K562 (cell line): ENCODE measurements around the gene DEDD2. TPM values are rescaled to one million over a fixed set of nuclear protein-coding genes. Genes with fewer than 3 reads are reported as not detected.

Experiments used
- ATAC-seq: fragments of 200-7000 bp; cut with Tn5 transposase; 3 replicates; pipeline ENCODE4 v1.9.1; 2020; ENCODE audit warnings: moderate library complexity
- Bru-seq: library from RNA; stranded (reverse); fragments of 400-500 nt; gene quantifications from one replicate; lab custom pipeline; 2021; lab: Mats Ljungman, UMichigan
- BruChase-seq, 2 experiments: library from RNA; stranded (reverse); fragments of 400-500 nt; gene quantifications; one replicate each; lab custom pipeline; 2021; lab: Mats Ljungman, UMichigan
- BruUV-seq: library from RNA; stranded (reverse); fragments of 400-500 nt; replicated peaks from 2 replicates; lab custom pipeline; 2021; lab: Mats Ljungman, UMichigan
- CTCF ChIA-PET: fragments of 300-600 bp; formaldehyde crosslinking; extraction: SDS; loops from one replicate; lab custom pipeline; 2021; ENCODE audit warnings: low intra/inter-chr PET ratio; lab: Yijun Ruan, JAX
- POLR2A ChIA-PET: fragments of 300-600, 350-650 bp; sonication (Branson Sonifier 250); formaldehyde crosslinking; extraction: SDS; loops from one replicate; lab custom pipeline; 2021; ENCODE audit warnings: antibody characterized with exemption, inconsistent platforms; lab: Yijun Ruan, JAX
- DNase-seq, 4 experiments: peaks; one replicate each; pipeline versions ENCODE4 v3.0.0 to v3.0.0-alpha.2; 2011 to 2018; ENCODE audit warnings: low spot score in 3 of 4, mixed read lengths in 3 of 4; ENCODE audit errors: extremely low read depth in 1 of 4
- FAIRE-seq: peaks from 2 replicates; lab custom pipeline; 2011; peaks lifted over from hg19 to GRCh38; lab: Jason Lieb, UNC
- H2AFZ ChIP-seq: 2 replicates; pipeline ENCODE4 v1.6.0; 2011; ENCODE audit warnings: low read depth, low read length, control low read depth, inconsistent platforms
- H3K27ac ChIP-seq: fragments of 200-600 bp; 3 replicates; pipeline ENCODE4 v1.8.0; 2011; ENCODE audit warnings: low read depth, mild to moderate bottlenecking, control low read depth, inconsistent platforms, low read length, moderate library complexity, mixed read lengths; ENCODE audit errors: extremely low read depth
- H3K27me3 ChIP-seq, 2 experiments: fragments of 300-600 bp in 1 of 2; 2 replicates in 1 of 2; 3 replicates in 1 of 2; pipeline versions ENCODE4 v1.6.0 to v1.8.0; 2011; ENCODE audit warnings: inconsistent platforms in 2 of 2, low read length in 2 of 2, mild to moderate bottlenecking in 1 of 2, mixed read lengths in 1 of 2, moderate library complexity in 1 of 2; ENCODE audit not compliant: control insufficient read depth in 2 of 2, insufficient read depth in 2 of 2
- H3K36me3 ChIP-seq: fragments of 300-600 bp; 3 replicates; pipeline ENCODE4 v1.8.0; 2011; ENCODE audit warnings: mild to moderate bottlenecking, low read length, inconsistent platforms; ENCODE audit not compliant: control insufficient read depth, insufficient read depth
- H3K4me1 ChIP-seq, 2 experiments: fragments of 200-600 bp in 1 of 2; replicated peaks in 1 of 2; 2 replicates in 1 of 2; 3 replicates in 1 of 2; pipeline versions ENCODE4 v1.5.1 to v1.8.0; 2011; ENCODE audit warnings: inconsistent platforms in 2 of 2, low read length in 2 of 2, mild to moderate bottlenecking in 1 of 2, mixed read lengths in 1 of 2, moderate library complexity in 1 of 2; ENCODE audit not compliant: control insufficient read depth in 2 of 2, insufficient read depth in 2 of 2
- H3K4me2 ChIP-seq: 2 replicates; pipeline ENCODE4 v1.6.1; 2011; ENCODE audit warnings: low read length, control low read depth, inconsistent platforms, mixed read lengths; ENCODE audit not compliant: insufficient read depth
- H3K4me3 ChIP-seq: fragments of 200-600 bp; sonication (generic), shearing (Covaris generic); 2 replicates; pipeline ENCODE4 v1.5.1; 2016; ENCODE audit warnings: control low read depth, inconsistent platforms
- H3K79me2 ChIP-seq: fragments of 200-600 bp; 3 replicates; pipeline ENCODE4 v1.8.0; 2011; ENCODE audit warnings: low read length, inconsistent platforms; ENCODE audit not compliant: control insufficient read depth, insufficient read depth
- H3K9ac ChIP-seq, 2 experiments: 2 replicates each; pipeline versions ENCODE4 v1.6.0 to v1.6.1; 2011; ENCODE audit warnings: low read depth in 2 of 2, low read length in 2 of 2, control low read depth in 1 of 2, inconsistent platforms in 1 of 2, mild to moderate bottlenecking in 1 of 2, mixed read lengths in 1 of 2; ENCODE audit not compliant: insufficient read depth in 1 of 2
- H3K9me1 ChIP-seq: one replicate; pipeline ENCODE4 v1.6.0; 2011; ENCODE audit warnings: inconsistent platforms, mild to moderate bottlenecking, low read length, moderate library complexity; ENCODE audit not compliant: control insufficient read depth, insufficient read depth
- H3K9me3 ChIP-seq: replicated peaks from 2 replicates; pipeline ENCODE4 v1.5.1; 2011; ENCODE audit warnings: low read depth, low read length, inconsistent platforms; ENCODE audit not compliant: control insufficient read depth, insufficient read depth
- H4K20me1 ChIP-seq: replicated peaks from 2 replicates; pipeline ENCODE4 v1.6.1; 2011; ENCODE audit warnings: low read length, inconsistent platforms, mixed read lengths; ENCODE audit not compliant: control insufficient read depth, insufficient read depth
- ARID1B ChIP-seq: fragments of 450-650 bp; IDR thresholded peaks from 2 replicates; pipeline ENCODE4 v1.6.1; 2016; ENCODE audit warnings: antibody characterized with exemption, mild to moderate bottlenecking, inconsistent platforms
- GABPA ChIP-seq: fragments of 200-800 bp; sonication (Bioruptor generic); conservative IDR thresholded peaks from 2 replicates; pipeline ENCODE4 v1.6.1; 2016; ENCODE audit warnings: low read depth, missing genetic modification characterization, missing compliant biosample characterization
- JUND ChIP-seq, 2 experiments: IDR thresholded peaks; 2 replicates in 1 of 2; 3 replicates in 1 of 2; pipeline ENCODE4 v1.6.1; 2011; ENCODE audit warnings: borderline replicate concordance in 2 of 2, low read depth in 2 of 2, low read length in 2 of 2, improper control_type of control experiment in 1 of 2, missing biosample characterization in 1 of 2, missing genetic modification characterization in 1 of 2, missing genetic modification reagents in 1 of 2
- POLR2AphosphoS5 ChIP-seq: IDR thresholded peaks from 2 replicates; pipeline ENCODE4 v1.6.1; 2011; ENCODE audit warnings: mild to moderate bottlenecking, low read depth, low read length, moderate library complexity; ENCODE audit not compliant: control insufficient read depth, insufficient read depth
- SMAD1 ChIP-seq: fragments of 150-350 bp; IDR thresholded peaks from 2 replicates; pipeline ENCODE4 v1.6.1; 2014; ENCODE audit warnings: low read length, low read depth; ENCODE audit not compliant: partially characterized antibody
- TAF9B ChIP-seq: fragments of 450-650 bp; IDR thresholded peaks from 2 replicates; pipeline ENCODE4 v1.6.1; 2018; ENCODE audit warnings: mild to moderate bottlenecking; ENCODE audit not compliant: partially characterized antibody
- ZBTB9 ChIP-seq: fragments of 450-650 bp; formaldehyde crosslinking; IDR thresholded peaks from 2 replicates; pipeline ENCODE4 v1.4.0; 2020; ENCODE audit warnings: mild to moderate bottlenecking, moderate library complexity
- ZNF174 ChIP-seq: fragments of 250-450 bp; sonication (Bioruptor Pico); IDR thresholded peaks from 2 replicates; pipeline ENCODE4 v1.4.0; 2020; ENCODE audit warnings: mild to moderate bottlenecking
- ZNF280B ChIP-seq: fragments of 250-450 bp; sonication (Bioruptor Pico); IDR thresholded peaks from 2 replicates; pipeline ENCODE4 v1.5.1; 2021; ENCODE audit warnings: mild to moderate bottlenecking
- WGBS: fragments of 100-300 bp; shearing (Covaris generic); methylation state at CpG from one replicate; pipeline ENCODE4 v1.1.6; 2016; ENCODE audit warnings: low coverage, mixed read lengths; ENCODE audit not compliant: insufficient coverage; ENCODE audit errors: missing lambda C conversion rate; 5-methylcytosine and 5-hydroxymethylcytosine counted together
- in situ Hi-C: fragments of 300-500 bp; cut with MboI; formaldehyde crosslinking; loops from 4 replicates; pipeline ENCODE4 v1.15.0; 2018; ENCODE audit warnings: inconsistent platforms, mixed read lengths
- intact Hi-C: fragments of 100-400 bp; cut with micrococcal nuclease; formaldehyde crosslinking; loops from 2 replicates; pipeline ENCODE4 v1.14.2; 2022
- long read RNA-seq, 3 experiments: library from polyadenylated mRNA in 2 of 3; library from RNA in 1 of 3; unstranded in 2 of 3; stranded (forward) in 1 of 3; transcript quantifications; one replicate each; pipeline ENCODE4 v2.0.0, GENCODE V29; 2019 to 2022
- polyA minus RNA-seq, 3 experiments: library from RNA; depleted of rRNA, polyadenylated mRNA; stranded (reverse); fragments of >200 nt; gene quantifications; 2 replicates each; pipeline ENCODE4 v1.2.3, GENCODE V29; 2011
- polyA plus RNA-seq, 8 experiments: library from polyadenylated mRNA; depleted of rRNA in 4 of 8; stranded (reverse) in 5 of 8; unstranded in 3 of 8; fragments of >200 nt; fragmentation: Nextera tagmentation in 2 of 8; fragmentation: Illumina TruSeq in 1 of 8; extraction: Ambion mirVana in 2 of 8; extraction: Trizol in 1 of 8; gene quantifications; 2 replicates each; pipeline versions ENCODE4 v1.2.1 to v1.2.3, GENCODE V29; 2011 to 2014; ENCODE audit warnings: inconsistent platforms in 1 of 8, missing spikeins in 1 of 8
- total RNA-seq, 7 experiments: library from RNA; depleted of rRNA in 6 of 7; stranded (reverse); fragments of >200 nt in 6 of 7; fragmentation: Illumina TruSeq in 2 of 7; extraction: Trizol in 2 of 7; gene quantifications; 2 replicates each; pipeline versions ENCODE4 v1.2.1 to v1.2.3, GENCODE V29; 2011 to 2021; ENCODE audit warnings: low replicate concordance in 1 of 7

The DEDD2 gene
- total RNA-seq (2011; cell fraction: chromatin; rRNA removed; ENCODE audit: low replicate concordance) = 11.8 and 32.9 TPM in 2 replicates
- total RNA-seq (2011; cell fraction: nucleolus; rRNA removed) = 28.2 and 29.9 TPM in 2 replicates
- 20.2 and 21.2 TPM in 2 replicates for total RNA-seq (2011; cell fraction: nucleoplasm; rRNA removed)
- total RNA-seq (2014; rRNA removed) (37.5 and 53.6 TPM in 2 replicates), total RNA-seq (2014; rRNA removed; fragmentation: Illumina TruSeq; extraction: Trizol) (12.5 and 16.8 TPM in 2 replicates), total RNA-seq (2015; rRNA removed; fragmentation: Illumina TruSeq; extraction: Trizol) (24.1 and 24.5 TPM in 2 replicates), total RNA-seq (2021) (35.9 and 37.3 TPM in 2 replicates), polyA plus RNA-seq (2011; rRNA removed) (29.2 and 36.2 TPM in 2 replicates), polyA plus RNA-seq (2014; fragmentation: Illumina TruSeq; extraction: Trizol) (31.3 and 34.0 TPM in 2 replicates), polyA plus RNA-seq (2014; fragmentation: Nextera tagmentation; extraction: Ambion mirVana) (1 to 10 TPM; 4.3 to 4.7 TPM), polyA plus RNA-seq (2014; rRNA removed) (43.0 and 47.8 TPM in 2 replicates), polyA minus RNA-seq (2011; rRNA and poly(A)+ RNA removed) (9.9 and 15.1 TPM in 2 replicates), Bru-seq, nascent RNA (percentile 71 among the genes with signal in this experiment), BruChase-seq, experiment 1, labeled RNA remaining after a 2-hour chase (percentile 68 among the genes with signal in this experiment), BruChase-seq, experiment 2, labeled RNA remaining after a 6-hour chase (percentile 68 among the genes with signal in this experiment)
- polyA plus RNA-seq (2011; cell fraction: cytosol; rRNA removed) = 52.8 and 104 TPM in 2 replicates
- 35.0 and 53.5 TPM in 2 replicates for polyA plus RNA-seq (2011; cell fraction: nucleus; rRNA removed)
- polyA plus RNA-seq (2012) = 28.1 and 29.6 TPM in 2 replicates
- polyA minus RNA-seq (2011; cell fraction: cytosol; rRNA and poly(A)+ RNA removed) = 15.5 and 17.2 TPM in 2 replicates
- polyA minus RNA-seq (2011; cell fraction: nucleus; rRNA and poly(A)+ RNA removed) = 8.8 and 9.7 TPM in 2 replicates
- long read RNA-seq, experiment 1, transcript DEDD2-201 (5 exons, 1,882 nt) = minor isoform, 5 of 141 reads
- long read RNA-seq, experiment 1, transcript DEDD2-205 (5 exons, 1,183 nt) = minor isoform, 32 of 141 reads
- long read RNA-seq, experiment 1, transcript DEDD2-203 (4 exons, 1,586 nt) = major isoform, 40 of 141 reads
- long read RNA-seq, experiment 1, partial matches to known transcripts = 16 of 141 reads
- long read RNA-seq, experiment 1, other reads (novel, unspliced or antisense) = 44 of 141 reads
- long read RNA-seq, experiment 2, transcript DEDD2-205 (5 exons, 1,183 nt) = major isoform, 11 of 46 reads
- long read RNA-seq, experiment 2, partial matches to known transcripts = 8 of 46 reads
- long read RNA-seq, experiment 2, other reads (novel, unspliced or antisense) = 23 of 46 reads
- long read RNA-seq, experiment 3, transcript DEDD2-203 (4 exons, 1,586 nt) = minor isoform, 10 of 43 reads
- long read RNA-seq, experiment 3, transcript DEDD2-205 (5 exons, 1,183 nt) = major isoform, 16 of 43 reads
- long read RNA-seq, experiment 3, partial matches to known transcripts = 3 of 43 reads
- long read RNA-seq, experiment 3, other reads (novel, unspliced or antisense) = 11 of 43 reads

GRCh38 chr19:42217520-42218437, at the start of gene DEDD2:
TSS of gene DEDD2 (minus strand) at chr19:42217677. CDS start at chr19:42217007, 670 bp downstream.
- H3K4me1 ChIP-seq = peaks cover 30 to 55% of the 10 kb centered on the region in 2 experiments
- peak within 1 kb of the TSS; percentile 89 to 96 for H3K9ac ChIP-seq
- H3K79me2 ChIP-seq = peaks cover 95% of the 10 kb centered on the region
- H3K4me3 ChIP-seq = peak within 1 kb of the TSS; percentile 82
- peaks cover 6% of the 10 kb centered on the region for H3K9me1 ChIP-seq
- DNase-seq = peak; percentile 90 to 99 (median 94)
- H3K9me3 ChIP-seq = no peaks in the 10 kb centered on the region
- H3K27me3 ChIP-seq = no peaks in the 10 kb centered on the region
- ATAC-seq = peak; percentile 77
- H3K4me2 ChIP-seq = peak within 1 kb of the TSS; percentile 96
- FAIRE-seq = peak; percentile 97
- peak within 1 kb of the TSS; percentile 91 for H3K27ac ChIP-seq
- ChIA-PET CTCF (no interaction called here), POLR2A (interaction anchor here (0.6 to 3.6 kb wide), 7 partner anchors 12 to 169 kb away, joined by 3 to 28 read pairs (median 4); partner anchors contain the start of gene GSK3A)
- 3% methylated on average over 56 of the region's 57 CpGs for WGBS
- BruUV-seq = no TSS peak
- in situ Hi-C loops = no loop called here
- H2AFZ ChIP-seq = peak within 1 kb of the TSS; percentile 89
- H3K36me3 ChIP-seq = peaks cover 46% of the 10 kb centered on the region
- peaks cover 16% of the 10 kb centered on the region for H4K20me1 ChIP-seq
- intact Hi-C loops = no loop called here
- TF ChIP-seq POLR2AphosphoS5 (peak; percentile 47), ZNF280B (CRISPR knock-in tag) (no peak), ZNF174 (CRISPR knock-in tag) (no peak), JUND (IDR thresholded peaks at IDR 0.05; ENCODE audit: borderline replicate concordance, low read depth, low read length) (peak; percentile 69), JUND (tag; IDR thresholded peaks at IDR 0.05; ENCODE audit: borderline replicate concordance, low read depth, low read length) (peak; percentile 30; the same call in 1 of the 3 replicates), SMAD1 (peak; percentile 51), TAF9B (no peak), GABPA (peak; percentile 74), ZBTB9 (no peak), ARID1B (peak; percentile 38; the same call in 1 of the 2 replicates)
